H9 (cell line): ENCODE data around the gene TMEM108. TPM values are rescaled to one million over a fixed set of nuclear protein-coding genes. Genes with fewer than 3 reads are reported as not detected.

Experiments used
- DNase-seq: peaks from one replicate; pipeline ENCODE4 v3.0.0-alpha.2; 2017
- H2AFZ ChIP-seq: one replicate; pipeline ENCODE4 v1.6.1; 2013; ENCODE audit warnings: mild to moderate bottlenecking, low read length, control low read depth, moderate library complexity
- H2AK5ac ChIP-seq: 2 replicates; pipeline ENCODE4 v1.6.1; 2013; ENCODE audit warnings: low read length, control low read depth, mixed read lengths; ENCODE audit not compliant: insufficient read length
- H2BK120ac ChIP-seq: one replicate; pipeline ENCODE4 v1.6.1; 2013; ENCODE audit warnings: low read depth, mild to moderate bottlenecking, low read length, control low read depth, inconsistent platforms; ENCODE audit not compliant: poor library complexity, severe bottlenecking
- H2BK12ac ChIP-seq: 2 replicates; pipeline ENCODE4 v1.6.1; 2013; ENCODE audit warnings: low read length, control low read depth, mixed read lengths, low read depth; ENCODE audit not compliant: insufficient read length
- H2BK15ac ChIP-seq: 2 replicates; pipeline ENCODE4 v1.6.1; 2013; ENCODE audit warnings: low read depth, low read length, control low read depth
- H2BK20ac ChIP-seq: one replicate; pipeline ENCODE4 v1.6.1; 2013; ENCODE audit warnings: low read depth, mild to moderate bottlenecking, low read length, control low read depth, inconsistent platforms; ENCODE audit not compliant: poor library complexity, severe bottlenecking
- H2BK5ac ChIP-seq: 2 replicates; pipeline ENCODE4 v1.6.1; 2013; ENCODE audit warnings: low read length, control low read depth, mixed read lengths; ENCODE audit not compliant: insufficient read length
- H3K14ac ChIP-seq: 2 replicates; pipeline ENCODE4 v1.6.1; 2013; ENCODE audit warnings: low read length, control low read depth; ENCODE audit not compliant: insufficient read depth
- H3K18ac ChIP-seq: 2 replicates; pipeline ENCODE4 v1.6.1; 2013; ENCODE audit warnings: low read depth, mild to moderate bottlenecking, mixed read lengths, low read length, control low read depth; ENCODE audit not compliant: insufficient read length
- H3K23ac ChIP-seq: 2 replicates; pipeline ENCODE4 v1.6.1; 2013; ENCODE audit warnings: low read length, control low read depth, mixed read lengths, low read depth; ENCODE audit not compliant: insufficient read length
- H3K23me2 ChIP-seq: 2 replicates; pipeline ENCODE4 v1.6.1; 2013; ENCODE audit warnings: low read depth, mild to moderate bottlenecking, mixed read lengths, low read length, control low read depth; ENCODE audit not compliant: insufficient read length, poor library complexity, severe bottlenecking
- H3K27ac ChIP-seq: 2 replicates; pipeline ENCODE4 v1.5.1; 2013; ENCODE audit warnings: low read length, control low read depth, mixed read lengths, low read depth; ENCODE audit not compliant: insufficient read length
- H3K27me3 ChIP-seq: 2 replicates; pipeline ENCODE4 v1.6.1; 2013; ENCODE audit warnings: low read length, control low read depth, inconsistent platforms; ENCODE audit not compliant: insufficient read depth
- H3K4ac ChIP-seq: 2 replicates; pipeline ENCODE4 v1.6.1; 2013; ENCODE audit warnings: low read depth, mild to moderate bottlenecking, control low read depth, inconsistent platforms, low read length, moderate library complexity
- H3K4me1 ChIP-seq: 2 replicates; pipeline ENCODE4 v1.6.1; 2013; ENCODE audit warnings: low read length, control low read depth, inconsistent platforms; ENCODE audit not compliant: insufficient read depth
- H3K4me2 ChIP-seq: 2 replicates; pipeline ENCODE4 v1.6.1; 2013; ENCODE audit warnings: low read length, control low read depth, mixed read lengths; ENCODE audit not compliant: insufficient read length, insufficient read depth
- H3K56ac ChIP-seq: 2 replicates; pipeline ENCODE4 v1.6.1; 2013; ENCODE audit warnings: low read depth, mild to moderate bottlenecking, mixed read lengths, low read length, control low read depth; ENCODE audit not compliant: insufficient read length
- H3K79me1 ChIP-seq: 2 replicates; pipeline ENCODE4 v1.6.1; 2013; ENCODE audit warnings: low read depth, mild to moderate bottlenecking, moderate library complexity, low read length, control low read depth, inconsistent platforms; ENCODE audit not compliant: insufficient read depth, poor library complexity, severe bottlenecking
- H3K79me2 ChIP-seq: 2 replicates; pipeline ENCODE4 v1.6.1; 2013; ENCODE audit warnings: low read length, control low read depth, inconsistent platforms; ENCODE audit not compliant: insufficient read depth
- H3K9ac ChIP-seq: 2 replicates; pipeline ENCODE4 v1.6.1; 2013; ENCODE audit warnings: low read length, control low read depth, mixed read lengths; ENCODE audit not compliant: insufficient read length; ENCODE audit errors: extremely low read depth
- H3K9me3 ChIP-seq: one replicate; pipeline ENCODE4 v1.6.1; 2013; ENCODE audit warnings: low read depth, low read length, inconsistent platforms; ENCODE audit not compliant: control insufficient read depth
- H3T11ph ChIP-seq: one replicate; pipeline ENCODE4 v1.6.1; 2013; ENCODE audit warnings: mild to moderate bottlenecking, low read length, control low read depth, inconsistent platforms
- H4K20me1 ChIP-seq: one replicate; pipeline ENCODE4 v1.6.1; 2013; ENCODE audit not compliant: control insufficient read depth, insufficient read length, insufficient read depth
- H4K5ac ChIP-seq: 2 replicates; pipeline ENCODE4 v1.6.1; 2013; ENCODE audit warnings: low read depth, mild to moderate bottlenecking, mixed read lengths, low read length, control low read depth; ENCODE audit not compliant: insufficient read length
- H4K8ac ChIP-seq: replicated peaks from 2 replicates; pipeline ENCODE4 v1.6.1; 2013; ENCODE audit warnings: low read length, control low read depth, mixed read lengths, low read depth; ENCODE audit not compliant: insufficient read length
- H4K91ac ChIP-seq: 2 replicates; pipeline ENCODE4 v1.6.1; 2013; ENCODE audit warnings: low read depth, mild to moderate bottlenecking, moderate library complexity, mixed read lengths, low read length, control low read depth; ENCODE audit not compliant: insufficient read length
- H3K27ac Mint-ChIP-seq, 3 experiments: 2 replicates in 2 of 3; 3 replicates in 1 of 3; pipeline ENCODE4 v1.8.0; 2020 to 2021; ENCODE audit warnings: mixed read lengths in 3 of 3, mild to moderate bottlenecking in 1 of 3, moderate library complexity in 1 of 3
- H3K27me3 Mint-ChIP-seq: 2 replicates; pipeline ENCODE4 v1.8.0; 2021; ENCODE audit warnings: low read depth, mild to moderate bottlenecking, moderate library complexity, mixed read lengths
- H3K36me3 Mint-ChIP-seq, 3 experiments: 2 replicates in 2 of 3; 3 replicates in 1 of 3; pipeline ENCODE4 v1.8.0; 2020 to 2021; ENCODE audit warnings: low read depth in 3 of 3, mixed read lengths in 3 of 3; ENCODE audit not compliant: insufficient read depth in 1 of 3
- H3K4me1 Mint-ChIP-seq, 2 experiments: 2 replicates each; pipeline ENCODE4 v1.8.0; 2020; ENCODE audit warnings: mixed read lengths in 2 of 2
- H3K4me3 Mint-ChIP-seq, 2 experiments: 2 replicates in 1 of 2; 3 replicates in 1 of 2; pipeline ENCODE4 v1.8.0; 2020 to 2021; ENCODE audit warnings: mild to moderate bottlenecking in 2 of 2, mixed read lengths in 2 of 2, moderate library complexity in 1 of 2
- H3K9me3 Mint-ChIP-seq, 2 experiments: 2 replicates in 1 of 2; 3 replicates in 1 of 2; pipeline ENCODE4 v1.8.0; 2020; ENCODE audit warnings: mild to moderate bottlenecking in 2 of 2, mixed read lengths in 2 of 2, moderate library complexity in 1 of 2
- CTCF ChIP-seq: fragments of 200-600 bp; sonication (generic); conservative IDR thresholded peaks from 3 replicates; pipeline ENCODE4 v1.8.0; 2021; ENCODE audit warnings: antibody characterized with exemption, mild to moderate bottlenecking
- WGBS: extraction: QIAGEN DNeasy Blood & Tissue Kit; methylation state at CpG from one replicate; pipeline ENCODE4 v1.1.7; 2013; ENCODE audit warnings: missing lambda C conversion rate, low lambda C conversion rate, mixed read lengths; ENCODE audit not compliant: insufficient read length; ENCODE audit errors: extremely low coverage; 5-methylcytosine and 5-hydroxymethylcytosine counted together
- total RNA-seq: library from RNA; stranded (reverse); gene quantifications from 2 replicates; pipeline ENCODE4 v1.2.1, GENCODE V29; 2021

TMEM108 gene
- total RNA-seq, 1 experiment from 2014 or later, result 5.0 TPM

GRCh38 chr3:133208184-133208583 is 170.0 kb downstream of the TMEM108 start:
- WGBS, result no CpG with 5 or more reads among the region's 1 CpG
- Mint-ChIP-seq H3K27ac (peak overlapping the region in 1 of 3 experiments; percentile 62; a peak in 1 of 7 replicates), H3K36me3 (peaks cover 0 to 23% (median 9%) of the 10 kb centered on the region in 3 experiments; a peak in 5 of 7 replicates), H3K4me1 (peaks cover 48 to 56% of the 10 kb centered on the region in 2 experiments), H3K9me3 (peaks cover 7 to 13% of the 10 kb centered on the region in 2 experiments), H3K27me3 (no peaks in the 10 kb centered on the region), H3K4me3 (no peak overlapping the region)
- Histone ChIP-seq H4K91ac (no peak overlapping the region), H3K4me1 (peaks cover 8% of the 10 kb centered on the region; the same call in 1 of the 2 replicates), H2AK5ac (peak overlapping the region; percentile 28), H2AFZ (no peak overlapping the region), H3K27ac (no peak overlapping the region), H3K79me2 (no peaks in the 10 kb centered on the region), H3K9ac (no peak overlapping the region), H3K4me2 (no peak overlapping the region), H3K14ac (no peak overlapping the region), H3K18ac (no peak overlapping the region), H3T11ph (no peak overlapping the region), H3K79me1 (no peaks in the 10 kb centered on the region), H4K5ac (no peak overlapping the region), H3K56ac (no peak overlapping the region), H2BK120ac (no peak overlapping the region), H4K8ac (no peak overlapping the region), H2BK5ac (no peak overlapping the region), H2BK15ac (no peak overlapping the region), H2BK20ac (no peak overlapping the region), H2BK12ac (peak overlapping the region; percentile 51), H3K27me3 (no peaks in the 10 kb centered on the region), H3K9me3 (no peaks in the 10 kb centered on the region), H3K23me2 (no peaks in the 10 kb centered on the region), H4K20me1 (no peaks in the 10 kb centered on the region), H3K4ac (no peak overlapping the region), H3K23ac (no peak overlapping the region)
- TF ChIP-seq CTCF, result no peak
- DNase-seq, result no peak
